Thymus (tissue), 11 donors: Measurements from ENCODE around the gene EHD1. TPM values are rescaled to one million over a fixed set of nuclear protein-coding genes. Genes with fewer than 3 reads are reported as not detected.

ENCODE experiments used
- DNase-seq, 9 donors: peaks; one replicate each; pipeline ENCODE4 v3.0.0-alpha.2; 2013; ENCODE audit warnings: low spot score in 9 of 9, low read depth in 6 of 9, missing footprints in 1 of 9
- H3K27ac ChIP-seq, 2 donors: one replicate each; pipeline ENCODE4 v1.5.1; 2013; ENCODE audit warnings: control low read depth in 1 of 2, low read depth in 1 of 2, low read length in 1 of 2, mild to moderate bottlenecking in 1 of 2, moderate library complexity in 1 of 2
- H3K27me3 ChIP-seq, 2 donors: one replicate each; pipeline ENCODE4 v1.5.1; 2013; ENCODE audit warnings: low read length in 1 of 2; ENCODE audit not compliant: control insufficient read depth in 2 of 2, insufficient read depth in 1 of 2
- H3K36me3 ChIP-seq, 2 donors: one replicate each; pipeline ENCODE4 v1.5.1; 2013; ENCODE audit warnings: low read length in 1 of 2, mild to moderate bottlenecking in 1 of 2, moderate library complexity in 1 of 2; ENCODE audit not compliant: control insufficient read depth in 2 of 2, insufficient read depth in 2 of 2
- H3K4me1 ChIP-seq, 2 donors: one replicate each; pipeline ENCODE4 v1.5.1; 2013; ENCODE audit warnings: low read length in 2 of 2; ENCODE audit not compliant: control insufficient read depth in 2 of 2, insufficient read depth in 2 of 2
- H3K4me3 ChIP-seq, 2 donors: one replicate each; pipeline ENCODE4 v1.5.1; 2013; ENCODE audit warnings: low read length in 2 of 2, control low read depth in 1 of 2, mild to moderate bottlenecking in 1 of 2
- H3K9me3 ChIP-seq, 2 donors: one replicate each; pipeline ENCODE4 v1.5.1; 2013; ENCODE audit warnings: low read length in 1 of 2, mild to moderate bottlenecking in 1 of 2; ENCODE audit not compliant: control insufficient read depth in 2 of 2, insufficient read depth in 1 of 2
- WGBS: extraction: QIAGEN DNeasy Blood & Tissue Kit; methylation state at CpG from one replicate; pipeline ENCODE4 v1.1.7; 2013; 5-methylcytosine and 5-hydroxymethylcytosine counted together
- polyA plus RNA-seq: library from polyadenylated mRNA; stranded (reverse); fragments of 200-250 nt; gene quantifications from one replicate; pipeline ENCODE4 v1.2.3, GENCODE V29; 2013
- total RNA-seq: library from RNA; stranded (reverse); fragments of 120-200 nt; gene quantifications from one replicate; pipeline ENCODE4 v1.2.4, GENCODE V29; 2013
- donor health status: healthy.

The EHD1 gene
- total and polyA plus RNA-seq, 2 donors, result 17.3 to 32.3 TPM

DNA sequence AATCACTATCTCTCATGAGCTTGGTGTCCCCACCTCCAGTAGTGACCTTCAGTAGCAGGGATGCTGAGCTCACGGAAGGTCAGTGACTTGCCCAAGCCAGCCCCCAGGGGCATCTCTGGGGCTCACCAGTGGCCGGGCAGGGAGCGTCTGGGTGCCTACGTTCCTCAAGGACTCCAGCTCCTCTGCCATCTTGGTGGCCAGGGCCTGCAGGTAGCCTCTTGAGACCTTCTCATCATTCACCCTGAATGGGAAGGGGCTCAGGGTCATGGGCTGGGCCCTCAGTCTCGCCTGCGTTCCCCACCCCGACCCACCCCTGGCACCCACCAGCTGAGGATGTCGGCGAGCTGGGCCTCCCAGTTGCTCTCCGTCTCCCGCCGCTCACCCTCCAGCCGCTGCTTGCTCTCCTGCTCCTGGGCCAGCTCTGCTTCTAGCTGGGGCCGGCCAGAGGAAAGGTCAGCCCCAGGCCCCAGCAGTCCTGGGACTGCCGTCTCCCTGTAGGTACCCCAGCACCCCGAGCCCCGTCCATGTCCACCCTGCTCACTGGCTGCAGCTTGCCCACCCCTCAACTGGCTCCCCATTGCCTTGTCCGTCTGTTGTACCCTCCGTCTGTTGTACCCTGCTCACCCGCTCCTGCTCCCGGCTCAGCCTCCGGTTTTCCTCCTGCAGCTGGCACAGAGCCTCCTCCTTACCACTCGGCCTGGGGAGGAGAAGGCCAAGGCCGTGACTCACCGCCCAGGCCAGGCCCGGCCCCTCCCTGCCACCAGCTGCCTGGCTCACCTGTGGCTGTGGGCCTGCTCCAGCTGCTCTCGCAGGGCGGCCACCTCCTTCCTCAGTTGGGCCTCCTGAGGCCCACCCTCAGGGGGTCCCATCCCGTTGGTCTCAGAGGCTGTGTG, 43.5 kb downstream of the EHD1 start:
- Histone ChIP-seq H3K4me3 (no peak overlapping the region), H3K27ac (no peak overlapping the region), H3K36me3 (peaks cover 6 to 27% of the 10 kb centered on the region in 2 donors), H3K27me3 (no peaks in the 10 kb centered on the region), H3K4me1 (no peaks in the 10 kb centered on the region), H3K9me3 (no peaks in the 10 kb centered on the region)
- DNase-seq, result no peak
- 96% methylated on average over 29 of the region's 29 CpGs for WGBS

DNA sequence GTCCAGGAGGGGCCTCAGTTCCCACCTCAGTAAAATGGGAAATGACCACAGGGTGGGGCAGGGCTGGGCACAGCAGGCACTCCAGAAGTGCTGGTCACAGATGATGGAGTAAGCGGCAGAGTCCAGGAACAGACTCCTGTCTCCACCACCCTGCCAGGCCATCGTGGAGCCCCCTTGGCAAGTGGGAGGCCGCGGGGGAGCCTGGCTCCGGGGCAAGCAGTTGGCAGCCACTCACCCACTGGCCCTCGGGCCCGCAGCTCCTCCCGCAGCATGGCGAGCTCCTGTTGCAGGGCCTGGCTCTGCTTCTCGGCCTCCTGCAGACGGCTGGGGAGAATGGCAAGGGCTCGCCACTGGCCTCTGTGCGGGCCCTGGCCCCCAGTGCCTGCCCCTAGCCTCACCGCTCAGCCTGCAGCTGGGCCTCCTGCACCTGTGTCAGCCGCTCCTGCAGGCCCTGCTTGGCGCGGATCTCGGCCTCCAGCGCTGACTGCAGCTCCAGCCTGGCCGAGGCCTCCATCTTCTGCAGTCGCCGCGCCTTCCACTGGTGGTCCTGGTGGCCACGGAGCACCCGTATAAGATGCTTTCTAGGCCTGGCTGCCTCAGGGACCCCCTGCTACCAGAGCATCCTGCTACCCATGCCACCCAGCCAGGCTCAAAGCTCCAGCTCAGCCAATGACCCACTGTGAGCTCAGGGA, 44.2 kb downstream of the EHD1 start:
- Histone ChIP-seq H3K4me3 (no peak overlapping the region), H3K27ac (no peak overlapping the region), H3K4me1 (no peaks in the 10 kb centered on the region), H3K36me3 (peaks cover 6 to 20% of the 10 kb centered on the region in 2 donors), H3K9me3 (no peaks in the 10 kb centered on the region), H3K27me3 (no peaks in the 10 kb centered on the region)
- no peak for DNase-seq
- WGBS, result 96% methylated on average over 25 of the region's 25 CpGs

DNA sequence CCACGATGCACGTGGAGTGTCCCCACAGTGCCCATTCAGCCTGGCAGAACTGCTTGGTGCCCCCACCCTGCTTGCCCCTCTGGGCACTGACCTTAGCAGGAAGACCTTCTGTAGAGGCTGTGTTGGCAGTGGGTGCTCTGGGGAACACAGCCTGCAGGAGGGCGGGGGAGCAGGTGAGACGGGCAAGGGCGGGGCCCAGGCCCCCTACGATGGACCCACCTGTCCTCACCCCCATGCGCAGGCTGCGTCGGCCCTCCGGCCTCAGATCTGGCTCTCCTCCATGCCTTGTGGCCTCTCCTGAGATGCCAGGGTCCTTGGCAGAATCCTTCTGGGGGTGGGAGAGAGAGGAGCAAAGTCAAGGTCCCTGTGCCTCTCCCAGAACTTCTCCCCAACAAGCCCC, 44.9 kb downstream of the EHD1 start:
- Histone ChIP-seq H3K9me3 (no peaks in the 10 kb centered on the region), H3K4me3 (no peak overlapping the region), H3K36me3 (peaks cover 6 to 16% of the 10 kb centered on the region in 2 donors), H3K27ac (no peak overlapping the region), H3K27me3 (no peaks in the 10 kb centered on the region), H3K4me1 (no peaks in the 10 kb centered on the region)
- 98% methylated on average over 10 of the region's 10 CpGs for WGBS
- no peak for DNase-seq

DNA sequence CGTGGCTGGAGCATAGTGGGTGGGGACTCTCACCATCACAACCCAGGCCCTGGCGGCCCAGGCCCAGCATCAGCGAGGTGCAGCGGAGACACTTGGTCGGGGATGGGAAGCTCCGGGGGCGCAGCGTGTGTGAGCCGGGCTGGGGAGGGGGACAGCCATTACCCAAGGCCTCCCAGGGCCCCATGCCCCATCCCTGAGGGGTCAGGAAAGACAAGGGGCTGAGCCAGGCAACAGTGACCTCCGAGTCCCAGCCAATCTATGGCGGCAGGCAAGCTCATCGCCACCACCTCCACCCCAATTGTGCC, 45.3 kb downstream of the EHD1 start:
- DNase-seq, result no peak
- H3K9me3 ChIP-seq, result no peaks in the 10 kb centered on the region
- WGBS, result 97% methylated on average over 12 of the region's 12 CpGs
- no peaks in the 10 kb centered on the region for H3K4me1 ChIP-seq
- no peak overlapping the region for H3K27ac ChIP-seq
- H3K4me3 ChIP-seq, result no peak overlapping the region
- peaks cover 6 to 16% of the 10 kb centered on the region in 2 donors for H3K36me3 ChIP-seq
- no peaks in the 10 kb centered on the region for H3K27me3 ChIP-seq

DNA sequence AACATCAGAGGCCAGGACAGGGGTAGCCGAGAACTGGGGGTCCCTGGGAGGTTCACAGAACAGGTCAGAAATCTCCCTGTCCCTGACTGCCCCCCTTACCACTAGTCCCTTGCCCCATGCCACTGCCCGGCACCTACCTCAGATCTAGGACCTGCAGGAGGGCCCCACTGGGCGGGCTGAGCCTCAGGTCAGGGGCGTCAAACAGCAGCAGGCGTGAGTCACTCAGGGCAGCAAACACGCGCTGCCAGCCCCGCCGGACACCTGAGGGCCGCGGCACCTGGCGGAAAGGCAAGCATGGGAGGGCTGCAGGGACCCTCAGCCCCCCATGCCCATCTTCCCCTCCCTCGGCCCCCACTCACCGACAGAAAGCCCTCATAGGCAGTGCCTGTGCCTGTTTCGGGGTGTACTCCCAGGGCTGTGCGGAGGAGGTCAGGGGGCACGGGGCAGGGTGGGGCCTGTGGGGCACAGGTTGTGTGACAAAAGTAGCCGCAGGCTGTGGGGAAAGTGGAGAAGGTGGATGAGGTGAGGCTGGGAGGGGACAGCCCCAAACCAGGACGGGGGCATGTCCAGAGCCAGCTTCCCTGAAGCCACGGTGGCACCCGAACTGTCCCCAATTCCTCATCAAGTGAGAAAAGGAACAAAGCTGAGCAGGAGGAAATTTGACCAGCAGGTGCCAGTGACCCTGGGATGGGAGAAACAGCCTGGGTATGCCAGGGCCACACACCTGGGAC, 45.8 kb downstream of the EHD1 start:
- no peaks in the 10 kb centered on the region for H3K27me3 ChIP-seq
- DNase-seq, result no peak
- peaks cover 6 to 16% of the 10 kb centered on the region in 2 donors for H3K36me3 ChIP-seq

DNA sequence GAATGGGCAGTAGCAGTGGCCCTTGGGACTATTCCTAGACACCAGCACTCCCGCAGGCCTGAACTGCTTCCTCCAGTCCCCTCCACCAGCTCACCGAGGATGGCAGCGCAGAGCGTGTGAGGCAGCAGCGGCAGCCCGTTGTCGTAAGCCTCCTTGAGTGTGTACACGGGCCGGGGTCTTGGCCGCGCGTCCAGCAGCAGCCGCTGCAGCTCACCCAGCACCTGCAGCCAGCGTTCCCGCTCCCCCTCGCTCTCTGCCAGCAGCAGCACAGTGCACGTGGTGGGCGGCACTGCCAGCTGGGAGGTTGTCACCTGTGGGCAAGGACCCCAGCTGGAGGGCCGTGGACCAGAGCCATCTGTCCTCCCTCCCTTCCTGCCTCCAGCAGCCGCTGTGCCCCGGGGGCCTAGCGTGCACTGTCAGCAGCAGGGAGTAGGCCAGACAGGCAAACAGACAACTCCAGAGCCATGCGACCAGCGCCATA, 47.0 kb downstream of the EHD1 start:
- no peak for DNase-seq
- WGBS, result 93% methylated on average over 24 of the region's 24 CpGs
- H3K4me1 ChIP-seq, result no peaks in the 10 kb centered on the region
- no peaks in the 10 kb centered on the region for H3K9me3 ChIP-seq
- H3K4me3 ChIP-seq, result no peak overlapping the region
- peaks cover 6 to 16% of the 10 kb centered on the region in 2 donors for H3K36me3 ChIP-seq
- H3K27ac ChIP-seq, result no peak overlapping the region
- no peaks in the 10 kb centered on the region for H3K27me3 ChIP-seq

More for the DNA sequence above, 45.8 kb downstream of the EHD1 start:
- Histone ChIP-seq H3K4me1 (no peaks in the 10 kb centered on the region), H3K27ac (no peak overlapping the region), H3K9me3 (no peaks in the 10 kb centered on the region), H3K4me3 (no peak overlapping the region)
- WGBS, result 97% methylated on average over 21 of the region's 21 CpGs

DNA sequence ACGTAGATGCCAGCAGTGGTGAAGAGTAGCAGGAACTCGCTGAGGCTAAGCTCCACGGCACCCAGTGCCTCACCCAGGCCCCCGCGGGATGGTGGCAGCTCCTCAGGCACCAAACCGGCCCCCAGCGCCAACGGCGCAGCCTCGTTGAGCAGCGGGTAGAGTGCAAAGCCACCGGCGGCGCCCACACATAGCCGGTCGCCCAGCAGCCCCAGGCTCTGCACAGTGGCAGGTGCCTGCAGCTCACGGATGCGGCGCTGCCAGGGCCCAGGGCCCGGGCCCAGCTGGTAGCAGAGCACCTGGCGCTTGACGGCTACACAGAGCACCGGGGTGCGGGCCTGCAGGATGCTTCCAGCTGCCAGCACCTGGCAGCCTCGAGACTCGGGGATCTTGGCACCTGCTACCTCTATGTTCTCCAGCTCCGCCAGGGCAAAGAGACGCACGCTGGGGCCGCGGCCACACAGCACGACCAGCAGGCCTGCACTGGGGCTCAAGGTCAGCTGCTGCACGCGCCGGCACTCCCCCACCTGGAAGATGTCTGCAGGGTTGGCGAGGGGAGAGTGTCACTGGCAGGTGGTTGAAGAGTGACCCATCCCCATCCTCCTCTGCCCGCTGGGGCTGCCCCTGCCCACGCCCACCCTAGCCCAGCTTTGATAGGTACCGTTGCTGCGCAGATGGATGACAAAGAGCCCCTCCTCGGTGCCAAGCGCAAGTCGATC, 48.7 kb downstream of the EHD1 start:
- H3K4me3 ChIP-seq, result no peak overlapping the region
- DNase-seq, result no peak
- 97% methylated on average over 43 of the region's 43 CpGs for WGBS
- no peak overlapping the region for H3K27ac ChIP-seq
- no peaks in the 10 kb centered on the region for H3K4me1 ChIP-seq
- no peaks in the 10 kb centered on the region for H3K27me3 ChIP-seq
- H3K36me3 ChIP-seq, result peaks cover 0 to 16% of the 10 kb centered on the region in 2 donors
- H3K9me3 ChIP-seq, result no peaks in the 10 kb centered on the region

DNA sequence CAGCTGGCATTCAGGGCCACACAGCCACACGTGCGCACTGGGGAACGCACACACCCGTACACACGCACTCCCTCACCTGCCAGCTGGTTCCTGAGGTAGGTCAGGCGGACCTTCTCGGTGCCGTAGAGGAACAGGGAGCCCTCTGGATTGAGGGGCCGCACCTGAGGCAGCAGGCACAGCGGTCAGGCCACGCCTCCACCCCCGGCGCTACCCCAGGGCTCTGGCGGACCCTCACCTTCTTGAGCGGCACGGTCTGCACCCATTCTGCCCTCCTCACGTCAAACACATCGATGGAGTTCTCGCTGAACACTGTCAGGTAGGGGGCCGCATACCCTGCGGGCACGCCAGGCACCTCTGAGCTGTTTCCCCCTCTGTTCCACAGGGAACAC, 51.0 kb downstream of the EHD1 start:
- Histone ChIP-seq H3K4me3 (no peak overlapping the region), H3K4me1 (no peaks in the 10 kb centered on the region), H3K36me3 (peaks cover 0 to 5% of the 10 kb centered on the region in 2 donors), H3K9me3 (no peaks in the 10 kb centered on the region), H3K27ac (no peak overlapping the region), H3K27me3 (no peaks in the 10 kb centered on the region)
- no peak for DNase-seq
- WGBS, result 98% methylated on average over 22 of the region's 22 CpGs
